Pancreas (tissue), 10 donors: Measurements from ENCODE around the gene PPIF. TPM values are rescaled to one million over a fixed set of nuclear protein-coding genes. Genes with fewer than 3 reads are reported as not detected.

Source experiments
- ATAC-seq, 4 donors: fragments of 200-7000 bp; cut with Tn5 transposase; one replicate each; pipeline versions ENCODE4 v1.8.0 to v1.9.1; 2020; ENCODE audit warnings: mild to moderate bottlenecking in 4 of 4, moderate library complexity in 4 of 4
- DNase-seq, 6 donors: peaks; one replicate each; pipeline ENCODE4 v3.0.0-alpha.2; 2020
- FAIRE-seq: peaks from 2 replicates; lab custom pipeline; 2012; peaks lifted over from hg19 to GRCh38; lab: Jason Lieb, UNC
- H3K27ac ChIP-seq, 4 donors: fragments of 200-600 bp; sonication (generic); 1 replicate in 3 of 4; 2 replicates in 1 of 4; pipeline versions ENCODE4 v1.5.0 to v1.8.0; 2020
- H3K27me3 ChIP-seq, 4 donors: fragments of 200-600 bp; one replicate each; pipeline ENCODE4 v1.8.0; 2021
- H3K36me3 ChIP-seq, 3 donors: fragments of 200-600 bp; sonication (generic) in 1 of 3; one replicate each; pipeline versions ENCODE4 v1.5.0 to v1.8.0; 2020 to 2021
- H3K4me1 ChIP-seq, 3 donors: fragments of 200-600 bp; one replicate each; pipeline ENCODE4 v1.8.0; 2021
- H3K4me3 ChIP-seq, 4 donors: fragments of 200-600 bp; sonication (generic) in 2 of 4; one replicate each; pipeline versions ENCODE4 v1.5.0 to v1.8.0; 2020 to 2021
- H3K9me3 ChIP-seq, 4 donors: fragments of 200-600 bp; one replicate each; pipeline ENCODE4 v1.8.0; 2021
- CTCF ChIP-seq, 4 donors: fragments of 200-600 bp; sonication (generic) in 3 of 4; IDR thresholded peaks; one replicate each; pipeline versions ENCODE4 v1.5.0 to v1.8.0; 2021; ENCODE audit warnings: antibody characterized with exemption in 4 of 4
- WGBS, 2 donors: extraction: QIAGEN DNeasy Blood & Tissue Kit; methylation state at CpG; one replicate each; pipeline ENCODE4 v1.1.7; 2013; 5-methylcytosine and 5-hydroxymethylcytosine counted together
- intact Hi-C, 3 donors: fragments of 100-400 bp; cut with DNase I; formaldehyde crosslinking; loops; one replicate each; pipeline versions ENCODE4 v1.11.1 to v1.14.2; 2022
- polyA plus RNA-seq, 2 donors: library from polyadenylated mRNA; stranded (reverse); fragments of 200-250 nt; gene quantifications; one replicate each; pipeline ENCODE4 v1.2.3, GENCODE V29; 2013
- total RNA-seq, 6 donors: library from RNA; stranded (reverse); fragmentation: NEBNext Ultra II Directional in 4 of 6; extraction: Animal tissue kit (Norgen Biotek cat#: 25700) in 4 of 6; gene quantifications; one replicate each; pipeline versions ENCODE4 v1.2.1 to v1.2.4, GENCODE V29; 2021 to 2023
- donor health status: healthy with polysubstance abuse.
- donor health status: DM: no; HTN: no; CAD: no; lungs with moderate emphysema.
- donor health status: DM: no; HTN: no; CAD: no.
- donor health status: control.
- donor health status: control.
- donor health status: Bipolar disorder and iron deficiency.
- donor health status: DM: yes; HTN: yes; CAD: no.
- donor health status: DM: no; HTN: no; CAD: no.
- donor health status: DM: no; HTN: no; CAD: no.
- donor health status: DM: yes; HTN: yes; CAD: no.

Gene PPIF
- total and polyA plus RNA-seq, 8 donors = 21.2 to 61.8 (median 42.0) TPM

GRCh38 chr10:79382491-79382941, 35.2 kb downstream of the PPIF start:
- Histone ChIP-seq H3K27ac (no peak overlapping the region), H3K4me1 (no peaks in the 10 kb centered on the region), H3K4me3 (no peak overlapping the region), H3K36me3 (no peaks in the 10 kb centered on the region), H3K27me3 (no peaks in the 10 kb centered on the region), H3K9me3 (no peaks in the 10 kb centered on the region)
- no peak for TF ChIP-seq CTCF (IDR thresholded peaks at IDR 0.05)
- DNase-seq (peak in 4 of 6 donors; percentile 10 to 44 (median 22)), ATAC-seq (no peak), FAIRE-seq (no peak)
- 83 to 86% methylated on average over 18 of the region's 18 CpGs for WGBS, 2 donors
- intact Hi-C loops = no loop called here

- Histone ChIP-seq H3K4me3 (no peak overlapping the region), H3K4me1 (no peaks in the 10 kb centered on the region), H3K36me3 (no peaks in the 10 kb centered on the region), H3K27ac (no peak overlapping the region), H3K27me3 (no peaks in the 10 kb centered on the region), H3K9me3 (no peaks in the 10 kb centered on the region)
- intact Hi-C loops = no loop called here
- FAIRE-seq (no peak), DNase-seq (peak in 4 of 6 donors; percentile 7 to 55 (median 28)), ATAC-seq (no peak)
- WGBS, 2 donors = 91 to 93% methylated on average over 12 of the region's 12 CpGs
- no peak for TF ChIP-seq CTCF (IDR thresholded peaks at IDR 0.05)
Observed at GRCh38 chr10:79383974-79384606, 36.8 kb downstream of the PPIF start.

GRCh38 chr10:79384773-79385391, 37.6 kb downstream of the PPIF start:
- intact Hi-C loops = no loop called here

GRCh38 chr10:79385392-79385795, 38.1 kb downstream of the PPIF start:
- Histone ChIP-seq H3K9me3 (no peaks in the 10 kb centered on the region), H3K27me3 (no peaks in the 10 kb centered on the region), H3K4me3 (no peak overlapping the region), H3K36me3 (no peaks in the 10 kb centered on the region), H3K4me1 (no peaks in the 10 kb centered on the region), H3K27ac (no peak overlapping the region)
- WGBS, 2 donors = 87 to 94% methylated on average over 9 of the region's 9 CpGs
- peak in 1 of 6 donors; percentile 30 for DNase-seq
- intact Hi-C loops = no loop called here
- no peak for FAIRE-seq
- TF ChIP-seq CTCF (IDR thresholded peaks at IDR 0.05) = no peak
- ATAC-seq = no peak

More at GRCh38 chr10:79384773-79385391, 37.6 kb downstream of the PPIF start:
- Histone ChIP-seq H3K27me3 (no peaks in the 10 kb centered on the region), H3K4me3 (no peak overlapping the region), H3K9me3 (no peaks in the 10 kb centered on the region), H3K4me1 (no peaks in the 10 kb centered on the region), H3K27ac (no peak overlapping the region), H3K36me3 (no peaks in the 10 kb centered on the region)
- no peak for FAIRE-seq
- DNase-seq = peak in 3 of 6 donors; percentile 4 to 35 (median 5)
- no peak for TF ChIP-seq CTCF (IDR thresholded peaks at IDR 0.05)
- WGBS, 2 donors = 92 to 93% methylated on average over 14 of the region's 14 CpGs
- ATAC-seq = no peak
